Measurements from ENCODE around the gene CDKN2AIPNL. TPM values are rescaled to one million over a fixed set of nuclear protein-coding genes. Genes with fewer than 3 reads are reported as not detected.

The CDKN2AIPNL gene
- total and polyA plus RNA-seq, 2 of the 13 experiments (the other 11 are each of a cell fraction or from before 2014, with no cell fraction given): 17.4 to 46.5 TPM

DNA sequence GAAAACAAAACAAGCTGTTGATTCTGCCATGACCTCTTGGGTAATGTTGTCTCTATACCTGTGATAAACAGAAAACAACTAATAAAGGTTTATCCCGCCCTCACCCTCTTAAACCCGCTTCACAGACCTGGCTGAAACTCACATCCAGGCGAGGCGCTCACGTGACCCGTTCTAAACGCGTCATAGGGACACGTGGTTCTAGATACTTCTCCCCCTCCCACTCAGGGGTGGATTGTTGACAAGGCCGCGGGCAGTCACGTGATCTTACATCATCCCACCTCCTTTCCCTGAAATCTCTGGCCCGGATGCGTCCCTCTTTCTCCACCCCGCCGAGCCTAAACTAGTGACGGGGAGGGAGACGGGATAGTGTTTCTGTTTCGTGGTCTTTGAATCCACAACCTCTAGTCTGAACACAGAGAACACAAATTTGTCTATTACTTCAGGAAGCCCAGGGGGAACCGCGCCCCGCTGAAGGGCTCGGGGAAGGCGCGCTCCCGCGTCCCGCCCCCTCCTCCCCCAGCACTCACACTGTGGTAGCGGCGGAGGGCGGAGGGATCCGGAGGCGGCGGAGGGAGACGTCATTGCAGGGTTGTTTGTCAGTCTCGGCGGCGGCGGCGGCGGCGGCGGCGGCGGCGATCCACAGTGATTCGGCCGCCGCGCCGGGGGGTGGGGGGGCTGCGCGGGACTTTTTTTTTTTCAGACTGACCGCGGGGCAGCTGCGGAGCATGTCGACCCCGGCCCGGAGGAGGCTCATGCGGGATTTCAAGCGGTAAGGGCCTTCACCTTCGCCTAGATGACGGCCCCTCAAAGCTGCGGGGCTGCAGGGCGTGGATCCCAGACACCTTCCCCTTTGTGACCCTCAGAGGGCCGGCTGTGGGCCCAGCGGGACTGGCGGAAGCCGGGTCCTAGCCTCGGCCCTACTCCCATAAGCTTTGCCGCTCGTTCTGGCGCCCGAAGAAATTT is 40.5 kb downstream of the CDKN2AIPNL start, which contains the start of gene UBE2B (continued):
- TF ChIP-seq ZNF614 (CRISPR knock-in tag; IDR thresholded peaks at IDR 0.05; ENCODE audit: borderline replicate concordance) (0 out of 2 replicates have a peak, but pooled peaks have one; percentile 66), ZNF891 (CRISPR knock-in tag; IDR thresholded peaks at IDR 0.05) (peak; percentile 62; the same call in 1 of the 2 replicates), HOXD1 (CRISPR knock-in tag; IDR thresholded peaks at IDR 0.05) (peak; percentile 77; the same call in 1 of the 2 replicates), ZNF670 (CRISPR knock-in tag; IDR thresholded peaks at IDR 0.05; ENCODE audit: borderline replicate concordance) (peak; percentile 79; the same call in 1 of the 2 replicates), CREBL2 (CRISPR knock-in tag; IDR thresholded peaks at IDR 0.05; ENCODE audit: borderline replicate concordance) (no peak), ZNF580 (CRISPR knock-in tag; IDR thresholded peaks at IDR 0.05; ENCODE audit: borderline replicate concordance, low read depth) (peak; percentile 82), NR0B2 (CRISPR knock-in tag; IDR thresholded peaks at IDR 0.05) (no peak), ZNF468 (CRISPR knock-in tag; IDR thresholded peaks at IDR 0.05) (no peak), ZNF251 (CRISPR knock-in tag; IDR thresholded peaks at IDR 0.05) (no peak), SMC3 (IDR thresholded peaks at IDR 0.05; ENCODE audit: low read length) (no peak), STAT6 (CRISPR knock-in tag; IDR thresholded peaks at IDR 0.05; ENCODE audit: borderline replicate concordance) (0 out of 2 replicates have a peak, but pooled peaks have one; percentile 44), HCFC1 (IDR thresholded peaks at IDR 0.05; ENCODE audit: low read depth, low read length) (no peak), MAZ (IDR thresholded peaks at IDR 0.05; ENCODE audit: borderline replicate concordance, low read depth, low read length) (peak; percentile 70; the same call in 1 of the 2 replicates), MAZ (CRISPR knock-in tag; IDR thresholded peaks at IDR 0.05; ENCODE audit: low read depth) (peak; percentile 79), KLF12 (CRISPR knock-in tag; IDR thresholded peaks at IDR 0.05; ENCODE audit: borderline replicate concordance) (peak; percentile 78; the same call in 1 of the 2 replicates)
- TF ChIP-seq, protein P1, sequence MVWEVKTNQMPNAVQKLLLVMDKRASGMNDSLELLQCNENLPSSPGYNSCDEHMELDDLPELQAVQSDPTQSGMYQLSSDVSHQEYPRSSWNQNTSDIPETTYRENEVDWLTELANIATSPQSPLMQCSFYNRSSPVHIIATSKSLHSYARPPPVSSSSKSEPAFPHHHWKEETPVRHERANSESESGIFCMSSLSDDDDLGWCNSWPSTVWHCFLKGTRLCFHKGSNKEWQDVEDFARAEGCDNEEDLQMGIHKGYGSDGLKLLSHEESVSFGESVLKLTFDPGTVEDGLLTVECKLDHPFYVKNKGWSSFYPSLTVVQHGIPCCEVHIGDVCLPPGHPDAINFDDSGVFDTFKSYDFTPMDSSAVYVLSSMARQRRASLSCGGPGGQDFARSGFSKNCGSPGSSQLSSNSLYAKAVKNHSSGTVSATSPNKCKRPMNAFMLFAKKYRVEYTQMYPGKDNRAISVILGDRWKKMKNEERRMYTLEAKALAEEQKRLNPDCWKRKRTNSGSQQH (CRISPR knock-in tag; IDR thresholded peaks at IDR 0.05; ENCODE audit: low read depth): peak; percentile 22; the same call in 1 of the 2 replicates
- TF ChIP-seq, protein P2, sequence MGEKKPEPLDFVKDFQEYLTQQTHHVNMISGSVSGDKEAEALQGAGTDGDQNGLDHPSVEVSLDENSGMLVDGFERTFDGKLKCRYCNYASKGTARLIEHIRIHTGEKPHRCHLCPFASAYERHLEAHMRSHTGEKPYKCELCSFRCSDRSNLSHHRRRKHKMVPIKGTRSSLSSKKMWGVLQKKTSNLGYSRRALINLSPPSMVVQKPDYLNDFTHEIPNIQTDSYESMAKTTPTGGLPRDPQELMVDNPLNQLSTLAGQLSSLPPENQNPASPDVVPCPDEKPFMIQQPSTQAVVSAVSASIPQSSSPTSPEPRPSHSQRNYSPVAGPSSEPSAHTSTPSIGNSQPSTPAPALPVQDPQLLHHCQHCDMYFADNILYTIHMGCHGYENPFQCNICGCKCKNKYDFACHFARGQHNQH (CRISPR knock-in tag; IDR thresholded peaks at IDR 0.05): peak; percentile 62

All from HepG2 (cell line).